Colonic mucosa (tissue), 4 donors: ENCODE data around the gene HOXC10. TPM values are rescaled to one million over a fixed set of nuclear protein-coding genes. Genes with fewer than 3 reads are reported as not detected.

ENCODE experiments used
- DNase-seq: peaks from one replicate; pipeline ENCODE4 v3.0.0-alpha.2; 2020
- H3K27ac ChIP-seq: fragments of 200-600 bp; one replicate; pipeline ENCODE4 v1.8.0; 2021
- H3K27me3 ChIP-seq: fragments of 200-600 bp; one replicate; pipeline ENCODE4 v1.8.0; 2021
- H3K36me3 ChIP-seq: fragments of 200-600 bp; one replicate; pipeline ENCODE4 v1.8.0; 2021
- H3K4me1 ChIP-seq: fragments of 200-600 bp; one replicate; pipeline ENCODE4 v1.8.0; 2021; ENCODE audit warnings: mild to moderate bottlenecking
- H3K4me3 ChIP-seq: fragments of 200-600 bp; one replicate; pipeline ENCODE4 v1.8.0; 2021
- H3K9ac ChIP-seq, 2 donors: one replicate each; pipeline ENCODE4 v1.7.0; 2013; ENCODE audit warnings: control low read depth in 2 of 2, low read depth in 2 of 2, low read length in 2 of 2
- H3K9me3 ChIP-seq: fragments of 200-600 bp; one replicate; pipeline ENCODE4 v1.8.0; 2021
- intact Hi-C: fragments of 100-400 bp; cut with DNase I; formaldehyde crosslinking; loops from one replicate; pipeline ENCODE4 v1.14.1; 2022
- total RNA-seq, 2 donors: library from RNA; stranded (reverse); fragmentation: NEBNext Ultra II Directional in 1 of 2; extraction: Animal tissue kit (Norgen Biotek cat#: 25700) in 1 of 2; gene quantifications; one replicate each; pipeline ENCODE4 v1.2.1, GENCODE V29; 2021
- TF ChIP-seq, protein P1 (sequence below): fragments of 200-600 bp; IDR thresholded peaks from one replicate; pipeline ENCODE4 v1.8.0; 2022; ENCODE audit warnings: antibody characterized with exemption, mild to moderate bottlenecking
- donor health status: healthy.
- donor health status: DM: no; HTN: no; CAD: no.
- donor health status: DM: no; HTN: no; CAD: no.

HOXC10 gene
- total RNA-seq, 2 donors from 2014 or later = not detected

DNA sequence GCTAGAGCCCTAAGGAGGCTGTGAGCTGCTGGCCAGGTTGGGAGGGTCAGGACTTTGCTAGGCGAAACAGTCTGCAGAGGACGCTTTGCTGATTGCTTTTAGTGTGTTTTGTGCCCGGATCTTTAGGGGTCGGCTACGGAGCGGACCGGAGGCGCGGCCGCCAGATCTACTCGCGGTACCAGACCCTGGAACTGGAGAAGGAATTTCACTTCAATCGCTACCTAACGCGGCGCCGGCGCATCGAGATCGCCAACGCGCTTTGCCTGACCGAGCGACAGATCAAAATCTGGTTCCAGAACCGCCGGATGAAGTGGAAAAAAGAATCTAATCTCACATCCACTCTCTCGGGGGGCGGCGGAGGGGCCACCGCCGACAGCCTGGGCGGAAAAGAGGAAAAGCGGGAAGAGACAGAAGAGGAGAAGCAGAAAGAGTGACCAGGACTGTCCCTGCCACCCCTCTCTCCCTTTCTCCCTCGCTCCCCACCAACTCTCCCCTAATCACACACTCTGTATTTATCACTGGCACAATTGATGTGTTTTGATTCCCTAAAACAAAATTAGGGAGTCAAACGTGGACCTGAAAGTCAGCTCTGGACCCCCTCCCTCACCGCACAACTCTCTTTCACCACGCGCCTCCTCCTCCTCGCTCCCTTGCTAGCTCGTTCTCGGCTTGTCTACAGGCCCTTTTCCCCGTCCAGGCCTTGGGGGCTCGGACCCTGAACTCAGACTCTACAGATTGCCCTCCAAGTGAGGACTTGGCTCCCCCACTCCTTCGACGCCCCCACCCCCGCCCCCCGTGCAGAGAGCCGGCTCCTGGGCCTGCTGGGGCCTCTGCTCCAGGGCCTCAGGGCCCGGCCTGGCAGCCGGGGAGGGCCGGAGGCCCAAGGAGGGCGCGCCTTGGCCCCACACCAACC is 44.8 kb downstream of the HOXC10 start:
- H3K4me3 ChIP-seq = no peak overlapping the region
- H3K27me3 ChIP-seq = peaks cover 94% of the 10 kb centered on the region
- H3K27ac ChIP-seq = no peak overlapping the region
- TF ChIP-seq, protein P1, sequence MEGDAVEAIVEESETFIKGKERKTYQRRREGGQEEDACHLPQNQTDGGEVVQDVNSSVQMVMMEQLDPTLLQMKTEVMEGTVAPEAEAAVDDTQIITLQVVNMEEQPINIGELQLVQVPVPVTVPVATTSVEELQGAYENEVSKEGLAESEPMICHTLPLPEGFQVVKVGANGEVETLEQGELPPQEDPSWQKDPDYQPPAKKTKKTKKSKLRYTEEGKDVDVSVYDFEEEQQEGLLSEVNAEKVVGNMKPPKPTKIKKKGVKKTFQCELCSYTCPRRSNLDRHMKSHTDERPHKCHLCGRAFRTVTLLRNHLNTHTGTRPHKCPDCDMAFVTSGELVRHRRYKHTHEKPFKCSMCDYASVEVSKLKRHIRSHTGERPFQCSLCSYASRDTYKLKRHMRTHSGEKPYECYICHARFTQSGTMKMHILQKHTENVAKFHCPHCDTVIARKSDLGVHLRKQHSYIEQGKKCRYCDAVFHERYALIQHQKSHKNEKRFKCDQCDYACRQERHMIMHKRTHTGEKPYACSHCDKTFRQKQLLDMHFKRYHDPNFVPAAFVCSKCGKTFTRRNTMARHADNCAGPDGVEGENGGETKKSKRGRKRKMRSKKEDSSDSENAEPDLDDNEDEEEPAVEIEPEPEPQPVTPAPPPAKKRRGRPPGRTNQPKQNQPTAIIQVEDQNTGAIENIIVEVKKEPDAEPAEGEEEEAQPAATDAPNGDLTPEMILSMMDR = no peak
- intact Hi-C loops = loop anchor here (5.0 kb wide), 2 partner anchors 163 to 173 kb away; no protein-coding TSS in a partner anchor
- H3K9me3 ChIP-seq = no peaks in the 10 kb centered on the region
- no peak overlapping the region for H3K9ac ChIP-seq
- H3K4me1 ChIP-seq = no peaks in the 10 kb centered on the region
- no peak for DNase-seq
- no peaks in the 10 kb centered on the region for H3K36me3 ChIP-seq

DNA sequence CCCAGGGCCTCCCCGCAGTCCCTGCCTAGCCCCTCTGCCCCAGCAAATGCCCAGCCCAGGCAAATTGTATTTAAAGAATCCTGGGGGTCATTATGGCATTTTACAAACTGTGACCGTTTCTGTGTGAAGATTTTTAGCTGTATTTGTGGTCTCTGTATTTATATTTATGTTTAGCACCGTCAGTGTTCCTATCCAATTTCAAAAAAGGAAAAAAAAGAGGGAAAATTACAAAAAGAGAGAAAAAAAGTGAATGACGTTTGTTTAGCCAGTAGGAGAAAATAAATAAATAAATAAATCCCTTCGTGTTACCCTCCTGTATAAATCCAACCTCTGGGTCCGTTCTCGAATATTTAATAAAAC is 45.5 kb downstream of the HOXC10 start:
- Histone ChIP-seq H3K4me3 (no peak overlapping the region), H3K9ac (no peak overlapping the region), H3K9me3 (no peaks in the 10 kb centered on the region), H3K36me3 (no peaks in the 10 kb centered on the region), H3K4me1 (no peaks in the 10 kb centered on the region), H3K27me3 (peaks cover 97% of the 10 kb centered on the region), H3K27ac (no peak overlapping the region)
- intact Hi-C loops = loop anchor here (5.0 kb wide), 1 partner anchor 162 kb away; no protein-coding TSS in a partner anchor
- TF ChIP-seq, protein P1 = no peak
- DNase-seq = no peak

DNA sequence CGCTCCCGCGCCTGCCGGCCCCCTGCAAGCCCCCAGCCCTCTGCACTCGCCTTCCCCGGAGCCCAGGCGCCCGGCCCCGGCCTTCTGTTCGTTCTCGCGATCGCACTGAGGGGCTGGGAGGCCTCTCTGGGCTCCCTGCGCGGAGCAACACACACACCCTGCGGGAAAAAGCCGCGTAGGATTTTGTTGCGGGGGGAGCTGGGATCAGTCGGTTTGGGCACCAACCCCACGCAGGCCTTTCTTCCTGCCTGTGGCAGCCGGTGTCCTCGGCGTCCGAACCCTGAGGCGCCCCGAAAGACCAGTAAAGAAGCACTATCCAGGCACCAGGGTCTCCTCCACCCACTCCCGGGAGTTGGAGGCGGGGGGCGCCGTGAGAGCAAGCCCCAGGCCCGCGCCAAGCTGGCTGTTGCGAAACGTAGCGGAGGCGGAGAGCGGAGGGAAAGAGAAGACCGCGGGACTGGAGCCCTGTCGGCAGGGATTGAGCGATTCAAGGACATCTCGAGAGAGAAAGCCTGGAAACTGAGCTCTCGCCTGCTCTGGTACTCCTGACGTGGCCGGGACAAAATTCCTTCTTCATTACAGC is 46.0 kb downstream of the HOXC10 start:
- no peak for DNase-seq
- Histone ChIP-seq H3K9me3 (no peaks in the 10 kb centered on the region), H3K36me3 (no peaks in the 10 kb centered on the region), H3K27me3 (peaks cover 97% of the 10 kb centered on the region), H3K9ac (no peak overlapping the region), H3K4me3 (no peak overlapping the region), H3K4me1 (no peaks in the 10 kb centered on the region), H3K27ac (no peak overlapping the region)
- intact Hi-C loops = loop anchor here (5.0 kb wide), 1 partner anchor 161 kb away; no protein-coding TSS in a partner anchor
- TF ChIP-seq, protein P1 = no peak

DNA sequence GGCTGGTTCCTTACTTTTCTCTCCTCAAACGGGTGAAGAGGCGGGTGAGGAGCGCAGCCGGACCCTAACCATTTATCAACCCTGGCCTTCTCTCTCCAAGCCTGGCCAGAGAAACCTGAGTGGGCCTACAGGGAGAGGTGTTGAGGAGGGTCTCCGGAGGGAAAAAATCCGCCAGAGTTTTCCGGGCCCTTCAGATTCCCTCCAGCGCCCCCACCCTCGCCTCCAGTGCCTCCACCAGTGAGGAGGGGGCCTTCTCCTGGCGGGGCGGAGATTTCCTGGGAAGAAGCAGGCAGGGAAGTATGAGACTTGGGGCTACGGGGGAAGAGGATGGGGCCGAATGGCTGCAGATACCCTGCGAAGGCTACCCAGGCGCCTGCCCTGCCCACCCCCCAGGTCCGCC is 46.5 kb downstream of the HOXC10 start:
- TF ChIP-seq, protein P1 = no peak
- Histone ChIP-seq H3K36me3 (no peaks in the 10 kb centered on the region), H3K9me3 (no peaks in the 10 kb centered on the region), H3K27ac (no peak overlapping the region), H3K9ac (no peak overlapping the region), H3K27me3 (peaks cover 97% of the 10 kb centered on the region), H3K4me1 (no peaks in the 10 kb centered on the region), H3K4me3 (no peak overlapping the region)
- intact Hi-C loops = loop anchor here (5.0 kb wide), 1 partner anchor 161 kb away; no protein-coding TSS in a partner anchor
- DNase-seq = no peak

DNA sequence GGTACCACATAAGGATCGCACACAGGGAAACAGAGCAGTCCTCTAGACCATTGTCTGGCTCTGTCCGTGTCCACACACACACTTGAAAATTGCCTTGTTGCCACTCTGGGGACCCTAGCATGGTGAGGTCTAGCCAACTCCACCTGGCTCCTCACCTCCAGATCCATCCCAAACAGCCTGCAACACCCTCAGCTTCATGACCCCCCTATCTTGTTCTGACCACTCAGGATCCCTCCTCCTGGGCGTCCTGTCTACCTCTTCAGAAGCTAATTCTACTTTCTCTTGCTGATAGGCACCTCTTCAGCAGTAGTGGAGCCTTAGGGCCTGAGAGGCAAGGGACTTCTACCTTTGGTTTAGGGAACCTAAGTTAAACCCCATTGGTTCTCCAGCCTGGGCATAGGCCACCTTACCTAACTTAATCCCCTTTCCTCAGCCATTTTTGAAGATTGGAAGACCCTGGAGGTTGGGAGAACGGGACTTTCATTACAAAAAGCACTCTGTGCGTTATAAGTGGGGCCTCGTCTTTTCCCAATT is 47.2 kb downstream of the HOXC10 start:
- no peak for DNase-seq
- intact Hi-C loops = loop anchor here (5.0 kb wide), 1 partner anchor 160 kb away; no protein-coding TSS in a partner anchor
- TF ChIP-seq, protein P1 = no peak
- H3K27ac ChIP-seq = no peak overlapping the region
- no peak overlapping the region for H3K4me3 ChIP-seq
- H3K9ac ChIP-seq = no peak overlapping the region
- H3K4me1 ChIP-seq = no peaks in the 10 kb centered on the region
- no peaks in the 10 kb centered on the region for H3K9me3 ChIP-seq
- peaks cover 97% of the 10 kb centered on the region for H3K27me3 ChIP-seq
- no peaks in the 10 kb centered on the region for H3K36me3 ChIP-seq
